Stimulated activated CD8-positive, alpha-beta memory T cell treated with anti-CD3 and anti-CD28 coated beads, Interleukin-2, amount 100 ng/mL, for 1 hour (primary cell): ENCODE measurements around the gene CEBPG.

Experiments
- DNase-seq, 2 donors: peaks; one replicate each; pipeline ENCODE4 v3.0.0-alpha.2; 2020; ENCODE audit warnings: low read depth in 2 of 2

CEBPG gene

GRCh38 chr19:33382006-33382405 is 8.5 kb downstream of the CEBPG start:
- no peak for DNase-seq

- no peak for DNase-seq
Observed at GRCh38 chr19:33382982-33383381, 9.5 kb downstream of the CEBPG start.

- no peak for DNase-seq
Observed at GRCh38 chr19:33383720-33384292, 10.3 kb downstream of the CEBPG start.

- DNase-seq: no peak
Observed at GRCh38 chr19:33384983-33385382, 11.5 kb downstream of the CEBPG start.

GRCh38 chr19:33385956-33386355 is 12.4 kb downstream of the CEBPG start:
- DNase-seq: no peak

- DNase-seq: no peak
Observed at GRCh38 chr19:33386361-33386858, 12.9 kb downstream of the CEBPG start.

- DNase-seq: no peak
Observed at GRCh38 chr19:33387351-33388230, 14.1 kb downstream of the CEBPG start.

GRCh38 chr19:33388231-33388724 is 14.8 kb downstream of the CEBPG start:
- no peak for DNase-seq

GRCh38 chr19:33388725-33389420 is 15.4 kb downstream of the CEBPG start:
- no peak for DNase-seq

- no peak for DNase-seq
Observed at GRCh38 chr19:33389421-33390100, 16.1 kb downstream of the CEBPG start.

GRCh38 chr19:33390101-33390907 is 16.8 kb downstream of the CEBPG start:
- DNase-seq: no peak

GRCh38 chr19:33390908-33391630 is 17.6 kb downstream of the CEBPG start:
- DNase-seq: no peak

GRCh38 chr19:33391631-33392249 is 18.2 kb downstream of the CEBPG start:
- no peak for DNase-seq

- DNase-seq: no peak
Observed at GRCh38 chr19:33392341-33393285, 19.1 kb downstream of the CEBPG start.

GRCh38 chr19:33393286-33394005 is 19.9 kb downstream of the CEBPG start:
- DNase-seq: no peak

GRCh38 chr19:33394006-33394722 is 20.7 kb downstream of the CEBPG start:
- DNase-seq: no peak
